Lower lobe of right lung (tissue), 2 donors: ENCODE measurements around the gene TBXT. TPM values are rescaled to one million over a fixed set of nuclear protein-coding genes. Genes with fewer than 3 reads are reported as not detected.

Source experiments
- ATAC-seq, 2 donors: fragments of 200-7000 bp; cut with Tn5 transposase; one replicate each; pipeline ENCODE4 v1.9.1; 2020 to 2022; ENCODE audit warnings: mild to moderate bottlenecking in 2 of 2, moderate library complexity in 2 of 2
- DNase-seq: peaks from one replicate; pipeline ENCODE4 v3.0.0-alpha.2; 2020
- H3K27ac ChIP-seq: fragments of 200-600 bp; one replicate; pipeline ENCODE4 v1.8.0; 2022
- H3K27me3 ChIP-seq: fragments of 200-600 bp; one replicate; pipeline ENCODE4 v1.8.0; 2022; ENCODE audit warnings: low read depth
- H3K36me3 ChIP-seq: fragments of 200-600 bp; one replicate; pipeline ENCODE4 v1.8.0; 2022; ENCODE audit warnings: mild to moderate bottlenecking
- H3K4me1 ChIP-seq: fragments of 200-600 bp; one replicate; pipeline ENCODE4 v1.8.0; 2022
- H3K4me3 ChIP-seq: fragments of 200-600 bp; one replicate; pipeline ENCODE4 v1.8.0; 2022; ENCODE audit warnings: mild to moderate bottlenecking
- H3K9me3 ChIP-seq: fragments of 200-600 bp; one replicate; pipeline ENCODE4 v1.8.0; 2022
- intact Hi-C: fragments of 100-400 bp; cut with DNase I; formaldehyde crosslinking; loops from one replicate; pipeline ENCODE4 v1.11.0; 2022
- total RNA-seq: library from RNA; stranded (reverse); fragmentation: NEBNext Ultra II Directional; extraction: Animal tissue kit (Norgen Biotek cat#: 25700); gene quantifications from one replicate; pipeline ENCODE4 v1.2.1, GENCODE V29; 2021
- TF ChIP-seq, protein P1 (sequence below): fragments of 200-600 bp; IDR thresholded peaks from one replicate; pipeline ENCODE4 v1.8.0; 2022; ENCODE audit warnings: antibody characterized with exemption, mild to moderate bottlenecking
- donor health status: DM: no; HTN: yes; CAD: no; lungs with severe emphysema.

TBXT gene
- total RNA-seq, 1 donor from 2014 or later, result not detected

- DNase-seq (no peak), ATAC-seq (no peak)
- intact Hi-C loops, result no loop called here
- Histone ChIP-seq H3K27ac (no peak overlapping the region), H3K36me3 (no peaks in the 10 kb centered on the region), H3K27me3 (no peaks in the 10 kb centered on the region), H3K9me3 (no peaks in the 10 kb centered on the region), H3K4me3 (no peak overlapping the region), H3K4me1 (no peaks in the 10 kb centered on the region)
- TF ChIP-seq, protein P1, sequence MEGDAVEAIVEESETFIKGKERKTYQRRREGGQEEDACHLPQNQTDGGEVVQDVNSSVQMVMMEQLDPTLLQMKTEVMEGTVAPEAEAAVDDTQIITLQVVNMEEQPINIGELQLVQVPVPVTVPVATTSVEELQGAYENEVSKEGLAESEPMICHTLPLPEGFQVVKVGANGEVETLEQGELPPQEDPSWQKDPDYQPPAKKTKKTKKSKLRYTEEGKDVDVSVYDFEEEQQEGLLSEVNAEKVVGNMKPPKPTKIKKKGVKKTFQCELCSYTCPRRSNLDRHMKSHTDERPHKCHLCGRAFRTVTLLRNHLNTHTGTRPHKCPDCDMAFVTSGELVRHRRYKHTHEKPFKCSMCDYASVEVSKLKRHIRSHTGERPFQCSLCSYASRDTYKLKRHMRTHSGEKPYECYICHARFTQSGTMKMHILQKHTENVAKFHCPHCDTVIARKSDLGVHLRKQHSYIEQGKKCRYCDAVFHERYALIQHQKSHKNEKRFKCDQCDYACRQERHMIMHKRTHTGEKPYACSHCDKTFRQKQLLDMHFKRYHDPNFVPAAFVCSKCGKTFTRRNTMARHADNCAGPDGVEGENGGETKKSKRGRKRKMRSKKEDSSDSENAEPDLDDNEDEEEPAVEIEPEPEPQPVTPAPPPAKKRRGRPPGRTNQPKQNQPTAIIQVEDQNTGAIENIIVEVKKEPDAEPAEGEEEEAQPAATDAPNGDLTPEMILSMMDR, result no peak
Measured at GRCh38 chr6:166204852-166205650, 37.4 kb upstream of the TBXT start.

- no peak for DNase-seq
- no peaks in the 10 kb centered on the region for H3K9me3 ChIP-seq
- H3K27ac ChIP-seq, result no peak overlapping the region
- no peak for ATAC-seq
- H3K4me1 ChIP-seq, result no peaks in the 10 kb centered on the region
- no peaks in the 10 kb centered on the region for H3K36me3 ChIP-seq
- H3K4me3 ChIP-seq, result no peak overlapping the region
- no peaks in the 10 kb centered on the region for H3K27me3 ChIP-seq
- TF ChIP-seq, protein P1, result no peak
- intact Hi-C loops, result no loop called here
Measured at GRCh38 chr6:166203641-166204222, 36.1 kb upstream of the TBXT start.

- ATAC-seq (no peak), DNase-seq (no peak)
- no peaks in the 10 kb centered on the region for H3K36me3 ChIP-seq
- TF ChIP-seq, protein P1, result no peak
- H3K27me3 ChIP-seq, result no peaks in the 10 kb centered on the region
- no peaks in the 10 kb centered on the region for H3K9me3 ChIP-seq
- intact Hi-C loops, result no loop called here
- no peak overlapping the region for H3K27ac ChIP-seq
- no peaks in the 10 kb centered on the region for H3K4me1 ChIP-seq
- H3K4me3 ChIP-seq, result no peak overlapping the region
Measured at GRCh38 chr6:166203003-166203640, 35.5 kb upstream of the TBXT start.

- Histone ChIP-seq H3K4me1 (no peaks in the 10 kb centered on the region), H3K4me3 (no peak overlapping the region), H3K27ac (no peak overlapping the region), H3K27me3 (no peaks in the 10 kb centered on the region), H3K36me3 (no peaks in the 10 kb centered on the region), H3K9me3 (no peaks in the 10 kb centered on the region)
- peak in 1 of 2 donors; percentile 49 for ATAC-seq
- TF ChIP-seq, protein P1, result no peak
- DNase-seq, result no peak
- intact Hi-C loops, result no loop called here
Measured at GRCh38 chr6:166202321-166202733, 34.7 kb upstream of the TBXT start.

DNA sequence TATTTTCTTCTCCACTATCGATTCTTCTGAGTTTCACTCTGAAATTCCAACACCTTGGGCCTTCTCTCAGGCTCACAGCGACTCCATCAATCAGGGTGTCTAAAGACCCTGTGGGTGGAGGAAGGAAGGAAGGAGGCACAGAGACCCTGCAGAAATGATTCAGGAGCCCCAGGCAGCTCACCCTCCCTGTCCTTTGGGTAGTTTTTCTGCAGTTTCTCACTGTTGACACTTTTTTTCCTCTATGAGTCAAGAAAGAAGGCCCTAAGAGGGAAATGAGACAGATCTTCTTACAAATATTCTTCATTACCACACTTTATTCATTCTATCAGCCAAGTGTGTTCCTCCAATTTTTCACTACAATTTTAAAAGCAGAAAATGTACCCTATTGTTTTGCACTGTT lies 34.2 kb upstream of the TBXT start:
- Histone ChIP-seq H3K27me3 (no peaks in the 10 kb centered on the region), H3K4me3 (no peak overlapping the region), H3K4me1 (no peaks in the 10 kb centered on the region), H3K36me3 (no peaks in the 10 kb centered on the region), H3K9me3 (no peaks in the 10 kb centered on the region), H3K27ac (no peak overlapping the region)
- TF ChIP-seq, protein P1, result no peak
- no peak for ATAC-seq
- intact Hi-C loops, result no loop called here
- DNase-seq, result no peak
